SU-DHL-6 (cell line): Measurements from ENCODE around the gene WDR93.

Source experiments
- H2AFZ ChIP-seq: fragments of 200-600 bp; sonication (generic); 2 replicates; pipeline ENCODE4 v1.6.1; 2014; ENCODE audit warnings: low read depth, mild to moderate bottlenecking, moderate library complexity, mixed read lengths, antibody characterized with exemption, low read length; ENCODE audit not compliant: severe bottlenecking
- H3F3A ChIP-seq: fragments of 200-600 bp; shearing (Covaris generic); 2 replicates; pipeline ENCODE4 v1.6.0; 2016; ENCODE audit warnings: antibody characterized with exemption, mild to moderate bottlenecking; ENCODE audit not compliant: insufficient read depth
- H3K27ac ChIP-seq: fragments of 200-600 bp; sonication (generic); 2 replicates; pipeline ENCODE4 v1.5.1; 2016; ENCODE audit warnings: low read depth, mild to moderate bottlenecking, low read length, moderate library complexity, mixed read lengths
- H3K27me3 ChIP-seq: fragments of 200-600 bp; sonication (generic), shearing (Covaris generic); 2 replicates; pipeline ENCODE4 v1.6.0; 2014; ENCODE audit warnings: mild to moderate bottlenecking, low read length
- H3K36me3 ChIP-seq: fragments of 200-600 bp; sonication (generic); 2 replicates; pipeline ENCODE4 v1.6.1; 2014; ENCODE audit warnings: mild to moderate bottlenecking, low read length, mixed read lengths
- H3K4me2 ChIP-seq: fragments of 300-600, 200-600 bp; shearing (Covaris generic), sonication (generic); 2 replicates; pipeline ENCODE4 v1.6.0; 2014; ENCODE audit warnings: low read length, low read depth, mild to moderate bottlenecking; ENCODE audit not compliant: poor library complexity, severe bottlenecking
- H3K4me3 ChIP-seq: fragments of 200-600 bp; sonication (generic); 2 replicates; pipeline ENCODE4 v1.5.1; 2014; ENCODE audit warnings: antibody characterized with exemption, low read length, mild to moderate bottlenecking, mixed read lengths; ENCODE audit not compliant: insufficient read depth, poor library complexity, severe bottlenecking
- H3K79me2 ChIP-seq: fragments of 200-600 bp; sonication (generic); 2 replicates; pipeline ENCODE4 v1.6.1; 2014; ENCODE audit warnings: mild to moderate bottlenecking, low read length, moderate library complexity; ENCODE audit not compliant: insufficient read depth
- H3K9ac ChIP-seq: fragments of 200-600 bp; sonication (generic); 2 replicates; pipeline ENCODE4 v1.7.0; 2014; ENCODE audit warnings: mild to moderate bottlenecking, low read length
- H3K9me2 ChIP-seq: fragments of 200-600 bp; sonication (generic); replicated peaks from 2 replicates; pipeline ENCODE4 v1.6.1; 2014; ENCODE audit warnings: low read length; ENCODE audit not compliant: insufficient read depth
- H3K9me3 ChIP-seq: fragments of 200-600 bp; sonication (generic); 2 replicates; pipeline ENCODE4 v1.6.1; 2014; ENCODE audit warnings: low read length, mixed read lengths; ENCODE audit not compliant: insufficient read depth
- H4K20me1 ChIP-seq: fragments of 200-600 bp; sonication (generic); 2 replicates; pipeline ENCODE4 v1.6.1; 2014; ENCODE audit warnings: low read depth, mild to moderate bottlenecking, antibody characterized with exemption, low read length, moderate library complexity, mixed read lengths
- CTCF ChIP-seq: fragments of 200-600 bp; sonication (generic); IDR thresholded peaks from one replicate; pipeline ENCODE4 v1.5.1; 2017; ENCODE audit warnings: antibody characterized with exemption, mild to moderate bottlenecking, low read length, moderate library complexity; ENCODE audit not compliant: insufficient read depth, poor library complexity, severe bottlenecking
- EZH2phosphoT487 ChIP-seq: fragments of 200-600 bp; sonication (generic), shearing (Covaris generic); conservative IDR thresholded peaks from 2 replicates; pipeline ENCODE4 v1.6.1; 2018; ENCODE audit warnings: mild to moderate bottlenecking, antibody characterized with exemption, low read length, moderate library complexity, mixed read lengths

Gene WDR93

DNA sequence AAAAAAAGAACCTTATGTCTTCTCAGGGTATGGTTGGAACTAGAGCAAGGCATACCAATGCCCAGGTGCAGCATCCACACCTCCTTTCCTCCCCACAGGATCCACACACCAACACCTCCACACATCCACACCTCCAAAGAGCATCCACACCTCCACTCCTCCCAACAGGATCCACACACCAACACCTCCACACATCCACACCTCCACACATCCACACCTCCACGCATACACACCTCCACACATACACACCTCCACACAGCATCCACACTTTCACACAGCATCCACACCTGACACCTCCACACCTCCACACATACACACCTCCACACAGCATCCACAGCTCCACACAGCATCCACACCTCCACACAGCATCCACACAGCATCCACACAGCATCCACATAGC lies 55.2 kb downstream of the WDR93 start:
- H3K9me2 ChIP-seq: no peaks in the 10 kb centered on the region
- no peaks in the 10 kb centered on the region for H3F3A ChIP-seq
- H3K79me2 ChIP-seq: no peaks in the 10 kb centered on the region
- H4K20me1 ChIP-seq: no peaks in the 10 kb centered on the region
- H3K4me3 ChIP-seq: no peak overlapping the region
- H3K36me3 ChIP-seq: no peaks in the 10 kb centered on the region
- TF ChIP-seq CTCF (no peak), EZH2phosphoT487 (no peak)
- H3K27ac ChIP-seq: no peak overlapping the region
- no peaks in the 10 kb centered on the region for H3K27me3 ChIP-seq
- no peak overlapping the region for H3K9ac ChIP-seq
- H2AFZ ChIP-seq: no peak overlapping the region
- no peak overlapping the region for H3K4me2 ChIP-seq
- no peaks in the 10 kb centered on the region for H3K9me3 ChIP-seq

GRCh38 chr15:89746386-89746780 lies 55.8 kb downstream of the WDR93 start:
- H3K4me3 ChIP-seq: no peak overlapping the region
- H3F3A ChIP-seq: no peaks in the 10 kb centered on the region
- no peaks in the 10 kb centered on the region for H3K9me3 ChIP-seq
- no peak for TF ChIP-seq EZH2phosphoT487
- no peak for TF ChIP-seq CTCF
- no peak overlapping the region for H3K27ac ChIP-seq
- no peaks in the 10 kb centered on the region for H4K20me1 ChIP-seq
- no peaks in the 10 kb centered on the region for H3K79me2 ChIP-seq
- no peaks in the 10 kb centered on the region for H3K36me3 ChIP-seq
- H3K9ac ChIP-seq: no peak overlapping the region
- H3K4me2 ChIP-seq: no peak overlapping the region
- H3K27me3 ChIP-seq: no peaks in the 10 kb centered on the region
- no peaks in the 10 kb centered on the region for H3K9me2 ChIP-seq
- no peak overlapping the region for H2AFZ ChIP-seq

- Histone ChIP-seq H2AFZ (no peak overlapping the region), H3K79me2 (no peaks in the 10 kb centered on the region), H3K9me3 (no peaks in the 10 kb centered on the region), H3K27ac (no peak overlapping the region), H3F3A (no peaks in the 10 kb centered on the region), H3K36me3 (no peaks in the 10 kb centered on the region), H4K20me1 (no peaks in the 10 kb centered on the region), H3K27me3 (no peaks in the 10 kb centered on the region), H3K9ac (no peak overlapping the region), H3K9me2 (no peaks in the 10 kb centered on the region), H3K4me2 (no peak overlapping the region), H3K4me3 (no peak overlapping the region)
- TF ChIP-seq EZH2phosphoT487: no peak
- no peak for TF ChIP-seq CTCF
Observed at GRCh38 chr15:89747708-89748682, 57.4 kb downstream of the WDR93 start.
